IPS DF 6.9 (cell line): ENCODE results near the gene MAPK10.

Experiments
- DNase-seq: peaks from one replicate; pipeline ENCODE4 v3.0.0-alpha.2; 2013; ENCODE audit warnings: low read depth, low spot score
- H3K27ac ChIP-seq: one replicate; pipeline ENCODE4 v1.5.1; 2013; ENCODE audit warnings: low read length, control low read depth
- H3K27me3 ChIP-seq: 2 replicates; pipeline ENCODE4 v1.6.1; 2013; ENCODE audit warnings: mild to moderate bottlenecking, low read length; ENCODE audit not compliant: control insufficient read depth, insufficient read depth
- H3K36me3 ChIP-seq: 2 replicates; pipeline ENCODE4 v1.6.1; 2013; ENCODE audit warnings: low read length; ENCODE audit not compliant: control insufficient read depth, insufficient read depth
- H3K4me1 ChIP-seq: 2 replicates; pipeline ENCODE4 v1.6.1; 2013; ENCODE audit warnings: low read length; ENCODE audit not compliant: control insufficient read depth, insufficient read depth
- H3K4me3 ChIP-seq: 2 replicates; pipeline ENCODE4 v1.5.1; 2013; ENCODE audit warnings: mild to moderate bottlenecking, low read length
- H3K9me3 ChIP-seq: 2 replicates; pipeline ENCODE4 v1.6.1; 2013; ENCODE audit warnings: low read length, inconsistent platforms; ENCODE audit not compliant: control insufficient read depth, insufficient read depth
- WGBS: extraction: QIAGEN DNeasy Blood & Tissue Kit; methylation state at CpG from one replicate; pipeline ENCODE4 v1.1.7; 2013; ENCODE audit warnings: mixed read lengths, missing lambda C conversion rate; ENCODE audit not compliant: insufficient read length, insufficient coverage; 5-methylcytosine and 5-hydroxymethylcytosine counted together

MAPK10 gene

GRCh38 chr4:86250006-86250405 lies 109.8 kb downstream of the MAPK10 start:
- Histone ChIP-seq H3K4me3 (no peak overlapping the region), H3K27me3 (no peaks in the 10 kb centered on the region), H3K36me3 (no peaks in the 10 kb centered on the region), H3K27ac (no peak overlapping the region), H3K4me1 (no peaks in the 10 kb centered on the region), H3K9me3 (no peaks in the 10 kb centered on the region)
- WGBS: no CpG with 5 or more reads among the region's 1 CpG
- no peak for DNase-seq

- no CpG with 5 or more reads among the region's 2 CpGs for WGBS
- Histone ChIP-seq H3K9me3 (no peaks in the 10 kb centered on the region), H3K27ac (no peak overlapping the region), H3K4me3 (no peak overlapping the region), H3K4me1 (no peaks in the 10 kb centered on the region), H3K36me3 (no peaks in the 10 kb centered on the region), H3K27me3 (no peaks in the 10 kb centered on the region)
- DNase-seq: no peak
Measured at GRCh38 chr4:86249074-86249473, 110.8 kb downstream of the MAPK10 start.

GRCh38 chr4:86247906-86248305 lies 111.9 kb downstream of the MAPK10 start:
- no CpG with 5 or more reads among the region's 3 CpGs for WGBS
- no peaks in the 10 kb centered on the region for H3K36me3 ChIP-seq
- DNase-seq: no peak
- H3K27ac ChIP-seq: no peak overlapping the region
- no peak overlapping the region for H3K4me3 ChIP-seq
- no peaks in the 10 kb centered on the region for H3K27me3 ChIP-seq
- H3K9me3 ChIP-seq: no peaks in the 10 kb centered on the region
- no peaks in the 10 kb centered on the region for H3K4me1 ChIP-seq

GRCh38 chr4:86247320-86247719 lies 112.5 kb downstream of the MAPK10 start:
- no peaks in the 10 kb centered on the region for H3K9me3 ChIP-seq
- H3K27me3 ChIP-seq: no peaks in the 10 kb centered on the region
- no peak for DNase-seq
- no peak overlapping the region for H3K27ac ChIP-seq
- H3K4me3 ChIP-seq: no peak overlapping the region
- no peaks in the 10 kb centered on the region for H3K36me3 ChIP-seq
- no peaks in the 10 kb centered on the region for H3K4me1 ChIP-seq
- no CpG with 5 or more reads among the region's 1 CpG for WGBS

- Histone ChIP-seq H3K9me3 (no peaks in the 10 kb centered on the region), H3K36me3 (no peaks in the 10 kb centered on the region), H3K4me1 (no peaks in the 10 kb centered on the region), H3K4me3 (no peak overlapping the region), H3K27ac (no peak overlapping the region), H3K27me3 (no peaks in the 10 kb centered on the region)
- no CpG with 5 or more reads among the region's 3 CpGs for WGBS
- no peak for DNase-seq
Measured at GRCh38 chr4:86243750-86244149, 116.1 kb downstream of the MAPK10 start.

- H3K27me3 ChIP-seq: no peaks in the 10 kb centered on the region
Measured at GRCh38 chr4:86242677-86243076, 117.2 kb downstream of the MAPK10 start.

GRCh38 chr4:86235549-86235948 lies 124.3 kb downstream of the MAPK10 start:
- DNase-seq: no peak
- no CpG with 5 or more reads among the region's 5 CpGs for WGBS
- no peaks in the 10 kb centered on the region for H3K36me3 ChIP-seq
- H3K27me3 ChIP-seq: no peaks in the 10 kb centered on the region
- H3K9me3 ChIP-seq: no peaks in the 10 kb centered on the region
- H3K4me3 ChIP-seq: no peak overlapping the region
- no peaks in the 10 kb centered on the region for H3K4me1 ChIP-seq
- no peak overlapping the region for H3K27ac ChIP-seq

More at GRCh38 chr4:86242677-86243076, 117.2 kb downstream of the MAPK10 start:
- Histone ChIP-seq H3K9me3 (no peaks in the 10 kb centered on the region), H3K36me3 (no peaks in the 10 kb centered on the region), H3K4me3 (no peak overlapping the region), H3K4me1 (no peaks in the 10 kb centered on the region), H3K27ac (no peak overlapping the region)
- WGBS: no CpG with 5 or more reads among the region's 14 CpGs
- DNase-seq: no peak

GRCh38 chr4:86233681-86234080 lies 126.2 kb downstream of the MAPK10 start:
- H3K4me1 ChIP-seq: no peaks in the 10 kb centered on the region
- no peak overlapping the region for H3K27ac ChIP-seq
- no CpG with 5 or more reads among the region's 1 CpG for WGBS
- no peaks in the 10 kb centered on the region for H3K27me3 ChIP-seq
- no peaks in the 10 kb centered on the region for H3K36me3 ChIP-seq
- no peaks in the 10 kb centered on the region for H3K9me3 ChIP-seq
- H3K4me3 ChIP-seq: no peak overlapping the region
- DNase-seq: no peak

- no peaks in the 10 kb centered on the region for H3K9me3 ChIP-seq
- no peaks in the 10 kb centered on the region for H3K27me3 ChIP-seq
- H3K4me1 ChIP-seq: no peaks in the 10 kb centered on the region
- H3K27ac ChIP-seq: no peak overlapping the region
- H3K36me3 ChIP-seq: no peaks in the 10 kb centered on the region
- no peak for DNase-seq
- H3K4me3 ChIP-seq: no peak overlapping the region
- WGBS: no CpG with 5 or more reads among the region's 3 CpGs
Measured at GRCh38 chr4:86233090-86233489, 126.8 kb downstream of the MAPK10 start.

GRCh38 chr4:86223472-86223871 lies 136.4 kb downstream of the MAPK10 start:
- no peaks in the 10 kb centered on the region for H3K4me1 ChIP-seq
- no peaks in the 10 kb centered on the region for H3K9me3 ChIP-seq
- DNase-seq: peak; percentile 82
- no peak overlapping the region for H3K27ac ChIP-seq
- no peaks in the 10 kb centered on the region for H3K36me3 ChIP-seq
- no peak overlapping the region for H3K4me3 ChIP-seq
- no CpG with 5 or more reads among the region's 3 CpGs for WGBS
- no peaks in the 10 kb centered on the region for H3K27me3 ChIP-seq

- Histone ChIP-seq H3K36me3 (no peaks in the 10 kb centered on the region), H3K9me3 (no peaks in the 10 kb centered on the region), H3K27ac (no peak overlapping the region), H3K27me3 (no peaks in the 10 kb centered on the region), H3K4me1 (no peaks in the 10 kb centered on the region), H3K4me3 (no peak overlapping the region)
- WGBS: no CpG with 5 or more reads among the region's 4 CpGs
- no peak for DNase-seq
Measured at GRCh38 chr4:86221002-86221401, 138.9 kb downstream of the MAPK10 start.
